Endometrium (tissue), 2 donors: ENCODE results near the gene NEB.

Experiments used
- FAIRE-seq: peaks from 2 replicates; lab custom pipeline; 2012; peaks lifted over from hg19 to GRCh38; lab: Jason Lieb, UNC
- donor health status: control.
- donor health status: control.

NEB gene

DNA sequence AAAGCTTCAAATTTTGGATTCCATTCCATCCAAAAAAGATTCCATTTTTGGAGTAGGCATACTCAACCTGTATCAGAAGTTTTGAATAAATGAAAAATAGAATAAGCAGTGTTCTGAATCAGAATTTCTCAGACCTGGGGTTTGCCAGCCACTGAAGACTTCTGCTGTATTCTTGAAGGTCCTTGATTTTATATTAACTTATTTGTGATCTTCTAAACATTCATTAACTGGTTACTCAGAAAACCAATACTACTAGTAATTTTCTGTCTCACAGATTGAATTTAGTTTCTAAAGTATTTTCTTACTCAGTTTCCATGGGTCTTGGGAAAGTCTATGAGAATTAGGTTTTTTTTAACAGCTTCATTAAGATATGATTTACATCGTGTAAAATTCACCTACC lies 263.7 kb downstream of the NEB start:
- FAIRE-seq: no peak

DNA sequence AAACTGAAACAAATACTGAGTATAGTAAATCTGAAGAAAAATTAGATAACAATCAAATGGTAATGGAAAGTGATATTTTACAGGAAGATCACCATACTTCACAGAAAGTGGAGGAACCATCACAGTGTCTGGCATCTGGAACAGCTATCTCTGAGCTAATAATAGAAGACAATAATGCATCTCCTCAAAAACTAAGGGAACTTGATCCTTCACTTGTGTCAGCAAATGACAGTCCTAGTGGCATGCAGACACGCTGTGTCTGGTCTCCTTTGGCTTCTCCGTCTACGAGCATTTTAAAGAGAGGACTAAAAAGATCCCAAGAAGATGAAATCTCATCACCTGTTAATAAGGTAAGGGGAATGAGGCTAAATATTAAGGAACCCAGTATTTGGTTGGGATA lies 268.5 kb downstream of the NEB start:
- no peak for FAIRE-seq

DNA sequence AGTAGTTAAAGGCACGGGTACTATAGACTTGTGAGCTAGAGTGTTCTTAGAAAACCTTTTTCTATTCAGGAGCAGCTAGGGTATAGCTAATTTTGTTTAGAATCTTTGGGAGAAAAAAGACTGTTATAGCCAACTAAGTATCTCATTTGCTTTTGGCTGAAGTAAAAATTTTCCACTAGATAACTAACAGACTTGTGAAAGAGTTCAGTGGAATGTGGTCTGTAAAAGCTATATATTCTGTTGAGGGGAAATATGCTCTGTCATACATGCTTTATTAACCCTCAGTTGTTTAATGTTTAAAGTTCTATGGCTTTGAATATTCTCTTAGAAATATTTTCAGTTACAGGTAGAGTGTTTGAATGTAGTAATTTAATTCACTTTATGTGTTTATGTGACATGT lies 274.9 kb downstream of the NEB start:
- FAIRE-seq: no peak

DNA sequence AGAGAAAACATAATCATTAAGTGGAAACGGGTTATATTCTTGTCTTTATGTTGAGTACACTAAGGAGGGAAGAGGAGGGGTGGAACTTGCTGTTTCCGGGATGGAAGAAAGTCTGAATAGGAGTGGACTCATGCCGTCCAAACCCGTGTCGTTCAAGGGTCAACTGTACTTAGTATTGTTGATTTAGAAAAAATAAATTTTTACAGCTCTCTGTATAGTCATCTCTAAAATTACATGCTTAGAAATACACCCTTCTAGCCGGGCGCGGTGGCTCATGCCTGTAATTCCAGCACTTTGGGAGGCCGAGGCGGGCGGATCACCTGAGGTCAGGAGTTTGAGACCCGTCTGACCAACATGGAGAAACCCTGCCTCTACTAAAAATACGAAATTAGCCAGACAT lies 295.1 kb downstream of the NEB start:
- no peak for FAIRE-seq

DNA sequence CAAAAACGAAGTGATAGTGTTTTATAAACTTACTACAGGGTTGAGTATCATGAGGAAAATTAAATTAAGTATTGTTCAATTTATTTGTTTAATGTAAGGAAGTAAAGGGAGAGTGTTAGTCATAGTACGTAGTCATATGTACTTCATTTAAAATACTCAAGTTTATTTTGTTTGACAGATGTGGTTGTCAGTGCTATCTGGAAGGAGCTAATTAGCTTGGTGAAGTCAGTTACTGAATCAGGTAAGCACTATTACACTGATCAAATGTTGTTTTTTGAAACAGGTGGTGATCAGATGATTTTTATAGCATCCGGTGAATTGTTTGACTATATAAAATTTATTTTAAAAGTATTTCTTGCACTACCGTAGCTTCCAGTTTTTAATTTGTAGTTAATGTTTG lies 295.8 kb downstream of the NEB start:
- no peak for FAIRE-seq

DNA sequence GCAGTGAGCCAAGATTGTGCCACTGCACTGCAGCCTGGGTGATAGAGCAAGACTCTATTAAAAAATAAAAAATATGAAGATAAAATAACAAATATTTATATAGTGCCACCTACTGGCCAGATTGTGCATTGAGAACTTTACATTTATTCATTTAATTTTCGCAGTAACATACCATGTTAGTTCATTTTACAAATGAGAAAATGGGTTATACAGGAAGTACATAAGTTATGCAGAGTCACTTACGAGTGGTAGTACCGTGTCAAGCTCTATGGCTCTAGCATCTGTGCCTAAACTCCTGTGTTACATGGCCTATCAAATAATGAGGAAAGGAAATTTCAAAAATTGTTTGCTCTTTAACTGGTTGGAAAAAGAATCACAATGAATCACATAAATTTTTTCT lies 296.6 kb downstream of the NEB start:
- no peak for FAIRE-seq
